Heart left ventricle (tissue), 13 donors: Measurements from ENCODE around the gene PACRG.

Source experiments
- POLR2A ChIP-seq, 2 donors: fragments of 450-650 bp; IDR thresholded peaks; one replicate each; pipeline ENCODE4 v1.6.1; 2017; ENCODE audit warnings: antibody characterized with exemption in 2 of 2, mild to moderate bottlenecking in 2 of 2, moderate library complexity in 2 of 2
- TF ChIP-seq, protein P1 (sequence below), 12 donors: fragments of 200-600 bp; sonication (generic) in 4 of 12; IDR thresholded peaks; one replicate each; pipeline versions ENCODE4 v1.5.0 to v1.8.0; 2018 to 2022; ENCODE audit warnings: antibody characterized with exemption in 12 of 12, mild to moderate bottlenecking in 5 of 12
- donor health status: ischemic (EF 13 %, LVEDD 7.1; RV severe dilation, severe dysfunction).
- donor health status: DM: no; HTN: yes; CAD: no.
- donor health status: DM: no; HTN: no; CAD: no.
- donor health status: ischemic (EF 25% LVEDD 6.9; RV normal size, moderate dysfunction).
- donor health status: ischemic (EF 25% LVEDD 5.7; RV mildly dilated, moderate dysfunction).
- donor health status: ischemic (EF 35%, LVEDD 5.7; RV mildly dilated, moderate dysfunction).
- donor health status: nonischemic (EF 11% LVEDD 7.7; RV severe dilation, severe dysfunction).
- donor health status: DM: yes; HTN: yes; CAD: no.
- donor health status: PGD.
- donor health status: ischemic (EF 29% LVEDD 5.4; RV normal size, mild dysfunction).
- donor health status: nonischemic (EF 23%, LVEDD 6.1; RV moderate dilation, normal function).

DNA sequence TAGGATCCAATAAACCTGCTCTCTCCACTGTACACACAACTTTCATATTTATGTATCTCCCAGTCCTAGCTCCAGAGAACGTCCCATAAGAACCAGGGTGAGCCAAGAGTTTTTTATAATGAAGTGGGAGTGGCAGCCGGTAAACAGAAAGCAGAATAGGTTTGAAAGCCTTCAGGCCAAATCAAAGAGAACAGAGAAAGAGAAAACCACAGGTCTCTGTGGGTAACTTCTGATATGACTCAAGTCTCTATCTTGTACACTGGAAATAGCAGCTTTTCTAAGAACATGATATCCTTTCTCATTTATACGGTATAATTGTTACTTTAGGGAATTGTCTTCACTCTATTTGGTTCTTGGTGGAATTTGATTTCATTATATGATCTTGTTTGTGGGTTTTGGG lies 273.6 kb downstream of the PACRG start:
- TF ChIP-seq, protein P1, sequence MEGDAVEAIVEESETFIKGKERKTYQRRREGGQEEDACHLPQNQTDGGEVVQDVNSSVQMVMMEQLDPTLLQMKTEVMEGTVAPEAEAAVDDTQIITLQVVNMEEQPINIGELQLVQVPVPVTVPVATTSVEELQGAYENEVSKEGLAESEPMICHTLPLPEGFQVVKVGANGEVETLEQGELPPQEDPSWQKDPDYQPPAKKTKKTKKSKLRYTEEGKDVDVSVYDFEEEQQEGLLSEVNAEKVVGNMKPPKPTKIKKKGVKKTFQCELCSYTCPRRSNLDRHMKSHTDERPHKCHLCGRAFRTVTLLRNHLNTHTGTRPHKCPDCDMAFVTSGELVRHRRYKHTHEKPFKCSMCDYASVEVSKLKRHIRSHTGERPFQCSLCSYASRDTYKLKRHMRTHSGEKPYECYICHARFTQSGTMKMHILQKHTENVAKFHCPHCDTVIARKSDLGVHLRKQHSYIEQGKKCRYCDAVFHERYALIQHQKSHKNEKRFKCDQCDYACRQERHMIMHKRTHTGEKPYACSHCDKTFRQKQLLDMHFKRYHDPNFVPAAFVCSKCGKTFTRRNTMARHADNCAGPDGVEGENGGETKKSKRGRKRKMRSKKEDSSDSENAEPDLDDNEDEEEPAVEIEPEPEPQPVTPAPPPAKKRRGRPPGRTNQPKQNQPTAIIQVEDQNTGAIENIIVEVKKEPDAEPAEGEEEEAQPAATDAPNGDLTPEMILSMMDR (IDR thresholded peaks at IDR 0.05) = no peak
- TF ChIP-seq POLR2A (IDR thresholded peaks at IDR 0.05) = no peak
